Fibroblast of upper back skin (primary cell): ENCODE results near the gene CACNA2D4.
"Not testable (repeated sequence)": the region's sequence is repeated elsewhere in the genome, so short reads cannot be mapped to it uniquely, and the experiment has no call there.

ENCODE experiments used
- DNase-seq: peaks from one replicate; pipeline ENCODE4 v3.0.0-alpha.2; 2013

CACNA2D4 gene, protein sequence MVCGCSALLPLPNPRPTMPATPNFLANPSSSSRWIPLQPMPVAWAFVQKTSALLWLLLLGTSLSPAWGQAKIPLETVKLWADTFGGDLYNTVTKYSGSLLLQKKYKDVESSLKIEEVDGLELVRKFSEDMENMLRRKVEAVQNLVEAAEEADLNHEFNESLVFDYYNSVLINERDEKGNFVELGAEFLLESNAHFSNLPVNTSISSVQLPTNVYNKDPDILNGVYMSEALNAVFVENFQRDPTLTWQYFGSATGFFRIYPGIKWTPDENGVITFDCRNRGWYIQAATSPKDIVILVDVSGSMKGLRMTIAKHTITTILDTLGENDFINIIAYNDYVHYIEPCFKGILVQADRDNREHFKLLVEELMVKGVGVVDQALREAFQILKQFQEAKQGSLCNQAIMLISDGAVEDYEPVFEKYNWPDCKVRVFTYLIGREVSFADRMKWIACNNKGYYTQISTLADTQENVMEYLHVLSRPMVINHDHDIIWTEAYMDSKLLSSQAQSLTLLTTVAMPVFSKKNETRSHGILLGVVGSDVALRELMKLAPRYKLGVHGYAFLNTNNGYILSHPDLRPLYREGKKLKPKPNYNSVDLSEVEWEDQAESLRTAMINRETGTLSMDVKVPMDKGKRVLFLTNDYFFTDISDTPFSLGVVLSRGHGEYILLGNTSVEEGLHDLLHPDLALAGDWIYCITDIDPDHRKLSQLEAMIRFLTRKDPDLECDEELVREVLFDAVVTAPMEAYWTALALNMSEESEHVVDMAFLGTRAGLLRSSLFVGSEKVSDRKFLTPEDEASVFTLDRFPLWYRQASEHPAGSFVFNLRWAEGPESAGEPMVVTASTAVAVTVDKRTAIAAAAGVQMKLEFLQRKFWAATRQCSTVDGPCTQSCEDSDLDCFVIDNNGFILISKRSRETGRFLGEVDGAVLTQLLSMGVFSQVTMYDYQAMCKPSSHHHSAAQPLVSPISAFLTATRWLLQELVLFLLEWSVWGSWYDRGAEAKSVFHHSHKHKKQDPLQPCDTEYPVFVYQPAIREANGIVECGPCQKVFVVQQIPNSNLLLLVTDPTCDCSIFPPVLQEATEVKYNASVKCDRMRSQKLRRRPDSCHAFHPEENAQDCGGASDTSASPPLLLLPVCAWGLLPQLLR

GRCh38 chr12:1918081-1918883 lies at the start of gene CACNA2D4:
Gene CACNA2D4 (minus strand): TSS chr12:1918652. CDS start chr12:1918473, 179 bp downstream.
- no peak for DNase-seq

DNA sequence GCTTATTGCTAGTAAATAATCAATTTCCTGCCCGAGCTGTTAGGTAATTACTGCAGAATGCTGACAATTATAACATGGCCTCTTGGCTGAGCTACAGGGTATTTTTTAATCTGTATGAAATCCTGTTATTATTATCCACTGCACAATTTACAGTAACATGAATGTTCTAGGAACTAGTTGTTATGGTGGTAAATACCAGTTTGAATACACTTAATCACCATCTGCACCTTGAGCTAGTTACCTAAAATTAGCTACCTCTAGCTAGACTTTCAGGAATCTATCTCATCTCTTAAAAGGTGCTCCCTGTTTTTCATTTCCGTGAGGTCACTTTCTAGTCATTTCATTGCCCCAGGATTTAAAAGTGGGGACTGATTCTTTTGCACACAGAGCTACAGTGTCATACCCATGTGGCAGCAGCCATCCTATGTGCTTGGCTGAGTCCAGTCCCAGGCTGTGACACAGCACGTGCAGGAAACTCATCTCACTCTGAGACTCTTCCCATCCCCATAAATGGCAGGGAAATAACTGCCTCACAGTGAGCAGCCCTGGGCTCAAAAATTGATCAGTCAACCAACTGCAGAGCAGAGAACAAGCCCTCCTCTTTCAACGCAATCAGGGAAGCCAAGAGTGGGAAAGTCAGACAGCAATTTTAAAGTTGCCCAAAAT lies 48.2 kb upstream of the CACNA2D4 start:
- no peak for DNase-seq

DNA sequence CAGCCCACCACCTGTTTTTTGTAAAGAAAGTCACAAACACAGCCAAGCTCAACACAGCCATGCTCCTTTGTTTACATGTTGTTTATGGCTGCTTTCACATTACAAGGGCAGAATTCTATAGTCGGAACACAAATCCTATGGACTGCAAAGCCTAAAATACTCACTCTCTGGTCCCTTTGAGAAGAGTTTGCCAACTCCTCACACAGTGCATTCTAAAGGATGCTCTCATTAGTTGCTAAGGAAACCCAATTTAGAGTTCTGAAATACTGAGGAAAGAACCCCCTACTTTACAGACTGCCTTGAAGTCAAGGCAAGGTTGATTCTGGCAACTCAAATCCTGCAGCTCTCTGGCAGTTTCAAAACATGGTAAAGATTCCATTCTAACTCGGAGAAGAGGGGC lies 47.5 kb upstream of the CACNA2D4 start:
- DNase-seq: no peak

DNA sequence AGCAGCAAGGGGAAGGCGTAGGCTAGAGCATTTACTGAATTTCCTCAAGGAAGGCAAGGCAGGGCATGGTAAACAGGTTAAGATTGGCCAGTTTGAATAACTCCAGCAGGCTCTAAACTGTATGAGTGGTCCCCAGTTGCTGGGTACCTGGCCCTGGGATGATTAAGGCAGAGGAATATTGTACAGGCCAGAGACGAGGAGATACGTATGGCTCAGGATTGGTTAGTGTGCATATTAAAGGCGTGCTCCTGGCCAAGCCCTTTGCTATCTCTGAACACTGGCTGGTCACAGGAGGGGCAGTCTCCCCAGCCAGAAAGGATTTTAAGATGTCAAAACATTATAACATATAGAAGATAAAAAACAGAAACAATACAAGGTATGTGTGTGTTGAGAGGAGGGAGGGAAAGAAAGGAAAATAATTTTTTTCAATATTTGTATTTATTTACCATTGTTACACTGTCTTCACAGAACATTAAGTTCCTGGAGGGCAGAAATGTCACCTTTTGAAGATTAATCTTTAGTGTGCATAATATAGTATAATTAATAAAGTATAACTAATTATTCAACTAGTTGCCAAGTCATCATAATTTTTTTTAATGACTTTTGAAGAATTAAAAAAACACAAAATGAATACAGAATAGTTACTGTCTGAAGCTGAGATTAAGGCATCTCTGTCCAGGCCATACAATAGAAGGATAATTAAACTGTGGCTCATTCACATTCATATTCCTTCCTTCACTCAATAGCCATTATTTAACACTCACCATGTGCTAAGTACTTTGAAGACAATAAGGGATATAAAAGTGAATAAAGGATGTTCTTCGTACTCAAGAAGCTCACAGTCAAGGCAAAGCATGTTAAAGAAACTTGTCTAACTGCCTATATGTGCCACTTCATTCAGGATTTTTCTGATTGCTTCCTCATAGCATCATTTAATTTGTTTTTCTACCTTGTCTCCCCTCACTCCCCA lies 43.9 kb upstream of the CACNA2D4 start:
- no peak for DNase-seq

DNA sequence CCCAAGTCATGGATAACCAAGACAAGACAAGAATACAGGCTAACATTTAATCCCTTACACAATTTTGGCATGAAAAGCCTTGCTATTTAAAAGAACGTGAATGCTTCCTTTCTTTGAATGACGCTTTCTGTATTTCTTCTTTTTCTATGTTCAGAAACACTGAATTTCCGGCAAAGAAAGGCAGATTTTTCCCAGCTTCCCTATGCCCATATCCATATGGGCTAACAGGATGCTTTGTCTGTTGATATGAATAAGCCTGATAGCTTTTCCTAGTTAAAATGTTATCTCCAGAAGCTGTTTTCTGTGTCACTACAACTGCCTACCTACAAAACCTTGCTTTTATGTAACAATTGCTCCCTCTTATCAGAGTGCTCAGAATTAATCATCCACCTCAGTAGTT lies 38.3 kb upstream of the CACNA2D4 start:
- no peak for DNase-seq

GRCh38 chr12:1949771-1950470 lies 31.5 kb upstream of the CACNA2D4 start:
- DNase-seq: no peak

- no peak for DNase-seq
Measured at GRCh38 chr12:1948883-1949282, 30.4 kb upstream of the CACNA2D4 start.

GRCh38 chr12:1947081-1947480 lies 28.6 kb upstream of the CACNA2D4 start:
- peak; percentile 49 for DNase-seq

- no peak for DNase-seq
Measured at GRCh38 chr12:1946296-1946695, 27.8 kb upstream of the CACNA2D4 start.

- DNase-seq: not testable (repeated sequence)
Measured at GRCh38 chr12:1945502-1945901, 27.1 kb upstream of the CACNA2D4 start.

- DNase-seq: peak; percentile 69
Measured at GRCh38 chr12:1939801-1940607, 21.6 kb upstream of the CACNA2D4 start.

DNA sequence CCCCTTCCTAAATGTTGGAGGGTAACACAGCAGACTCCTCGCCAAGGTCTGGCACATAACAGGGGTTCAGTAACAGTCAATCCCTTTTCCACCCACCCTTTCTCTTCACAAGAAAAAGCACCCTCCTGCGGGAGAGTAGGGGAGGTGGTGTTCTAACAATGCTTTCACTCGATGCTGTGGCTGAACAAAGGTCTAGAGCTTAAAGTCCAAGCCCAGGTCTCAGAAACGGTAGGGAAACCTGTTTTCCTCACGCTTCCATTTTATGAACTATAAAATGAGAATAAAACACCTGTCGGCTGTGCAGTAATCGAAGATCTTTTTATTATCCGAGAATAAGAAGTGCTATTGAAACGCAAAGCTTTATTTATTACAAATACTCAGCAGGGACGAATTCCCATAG lies 20.9 kb upstream of the CACNA2D4 start:
- DNase-seq: no peak

DNA sequence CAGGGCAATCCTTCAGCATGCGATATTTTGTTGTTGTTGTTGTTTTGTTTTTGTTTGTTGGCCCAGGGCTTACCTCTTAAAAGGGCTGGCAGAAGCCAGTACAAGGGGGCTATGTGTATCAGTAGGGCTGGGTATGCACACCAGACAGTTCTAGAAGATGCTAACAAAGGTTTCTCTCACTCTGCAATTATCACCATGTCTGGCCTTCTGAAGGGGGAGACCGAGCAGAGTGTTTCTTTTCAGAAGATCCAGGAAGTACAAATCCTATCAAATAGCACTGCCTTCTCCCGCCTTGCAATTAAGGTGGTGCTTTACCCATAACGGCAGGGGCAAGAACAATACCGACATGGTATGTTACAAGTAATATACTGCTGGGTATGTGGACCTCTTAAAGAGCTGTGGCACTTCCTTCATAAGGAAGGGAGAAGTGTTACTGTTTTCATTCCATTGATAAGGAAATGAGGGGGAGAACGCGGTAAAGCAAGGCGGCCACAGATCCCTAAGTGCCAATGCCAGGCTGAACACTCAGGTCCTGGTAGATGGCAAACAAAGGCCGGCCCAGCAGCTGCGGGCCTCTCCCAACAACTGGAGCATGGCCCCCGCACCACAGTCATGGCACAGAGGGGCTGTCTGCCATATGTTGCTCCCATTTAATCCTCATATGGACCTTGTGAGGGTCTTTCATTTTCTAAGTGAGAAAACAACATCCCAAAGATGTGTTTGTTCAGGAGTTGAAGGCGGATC lies 19.2 kb upstream of the CACNA2D4 start:
- DNase-seq: no peak

DNA sequence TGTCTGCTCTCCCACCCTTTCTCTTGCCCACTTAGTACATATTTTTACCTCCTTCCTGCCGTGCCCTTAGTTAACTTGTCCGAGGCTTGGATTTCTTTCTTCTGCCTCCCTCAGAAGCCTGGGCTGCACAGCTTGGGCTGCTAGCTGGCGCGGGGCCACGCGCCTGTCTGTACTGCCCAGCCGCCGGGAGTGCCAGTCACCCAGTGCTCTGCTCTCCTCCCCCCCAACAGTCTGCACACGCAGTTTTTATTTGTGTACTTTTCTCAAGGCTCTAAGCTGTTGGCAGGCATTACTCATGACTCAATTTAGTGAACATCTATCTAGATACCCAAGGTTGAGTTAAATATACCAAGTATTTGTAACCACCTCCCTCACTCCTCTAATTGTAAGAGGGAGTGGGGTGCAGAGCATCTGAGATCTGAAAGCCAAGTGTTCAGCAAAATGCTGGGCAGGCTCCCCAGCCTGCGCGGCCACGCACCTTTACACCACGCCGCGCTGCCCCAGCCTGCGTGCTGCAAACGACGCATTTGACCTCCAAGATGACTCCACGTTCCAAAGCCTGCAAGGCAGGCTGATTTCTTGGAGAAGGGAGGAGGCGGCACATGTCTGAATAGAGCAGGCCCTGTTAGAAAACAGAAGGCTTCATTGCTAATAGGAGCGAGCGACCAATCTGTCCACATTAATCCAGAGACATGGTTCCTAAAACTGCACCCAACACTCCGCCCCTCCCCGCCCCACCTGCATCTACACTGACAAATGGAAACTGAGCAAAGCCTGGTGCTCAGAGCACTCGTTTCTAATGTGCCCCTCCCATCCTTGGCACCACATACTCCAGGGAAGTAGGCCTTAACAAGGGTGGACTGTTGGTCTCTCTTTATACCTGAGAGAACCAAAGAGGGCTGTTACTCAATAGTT lies 18.2 kb upstream of the CACNA2D4 start:
- peak; percentile 33 for DNase-seq

- DNase-seq: no peak
Measured at GRCh38 chr12:1935700-1936378, 17.4 kb upstream of the CACNA2D4 start.

DNA sequence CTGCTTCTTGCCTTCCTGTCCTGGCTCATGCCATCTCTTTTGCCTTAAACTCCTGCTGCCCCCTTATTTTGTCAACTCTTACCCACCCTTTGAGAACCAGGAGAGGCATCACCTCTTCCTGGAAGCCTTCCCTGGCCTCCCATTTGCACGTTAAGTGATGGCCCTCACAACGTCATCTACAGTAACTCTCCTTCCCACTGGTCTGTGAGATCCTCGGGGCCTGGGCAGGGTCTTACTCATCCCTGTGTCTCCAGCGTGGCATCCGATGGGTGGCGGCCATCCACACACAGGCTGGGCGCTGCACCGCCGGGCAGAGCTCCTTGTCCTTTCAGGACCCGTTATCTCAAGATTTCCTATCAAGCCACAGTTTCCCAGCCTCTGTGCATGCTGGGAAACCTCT lies 16.8 kb upstream of the CACNA2D4 start:
- DNase-seq: no peak

DNA sequence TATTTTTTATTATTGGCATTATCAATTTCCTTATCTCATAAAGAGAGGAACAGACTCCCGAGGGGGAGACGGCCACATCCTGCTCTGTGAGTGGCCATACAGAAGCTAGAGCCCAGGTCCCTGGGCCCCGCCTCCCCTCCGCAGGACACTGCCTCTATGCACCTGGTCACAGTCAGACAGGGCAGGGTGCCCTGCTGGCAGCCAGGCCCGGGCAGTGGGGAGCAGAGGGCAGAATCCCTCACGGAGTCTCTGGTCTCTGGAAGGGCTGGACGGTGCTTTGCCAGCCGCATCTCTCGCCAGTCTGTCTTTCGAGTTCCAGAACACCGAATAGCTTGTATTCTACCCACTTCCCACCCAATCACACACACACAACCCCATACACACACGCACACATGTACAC lies 16.4 kb upstream of the CACNA2D4 start:
- no peak for DNase-seq
